Smooth muscle cell of the brain vasculature (primary cell): ENCODE results near the gene SYT2.
"Not testable (repeated sequence)": the region's sequence is repeated elsewhere in the genome, so short reads cannot be mapped to it uniquely, and the experiment has no call there.

Source experiments
- DNase-seq: peaks from one replicate; pipeline ENCODE4 v3.0.0-alpha.2; 2012; ENCODE audit warnings: low read depth, low spot score

SYT2 gene

DNA sequence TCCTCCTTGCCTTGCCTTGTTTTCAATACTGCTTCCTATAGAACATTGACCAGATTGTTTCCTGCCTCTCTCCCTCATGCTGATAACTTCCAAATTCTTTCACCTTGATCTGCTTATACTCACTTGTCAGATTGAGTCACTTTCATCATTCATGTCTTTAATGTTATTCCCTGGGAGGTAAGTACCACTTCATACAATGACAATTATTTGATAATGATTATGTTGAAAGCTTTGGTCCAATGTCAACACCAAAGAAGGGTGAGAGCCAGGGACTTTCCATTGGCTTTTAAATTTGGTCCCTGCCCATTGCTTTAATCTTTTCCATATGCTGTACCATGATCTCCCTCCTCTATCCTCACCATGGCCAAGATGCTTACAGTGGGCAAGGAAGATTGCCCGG is 137.4 kb downstream of the SYT2 start:
- DNase-seq: no peak

DNA sequence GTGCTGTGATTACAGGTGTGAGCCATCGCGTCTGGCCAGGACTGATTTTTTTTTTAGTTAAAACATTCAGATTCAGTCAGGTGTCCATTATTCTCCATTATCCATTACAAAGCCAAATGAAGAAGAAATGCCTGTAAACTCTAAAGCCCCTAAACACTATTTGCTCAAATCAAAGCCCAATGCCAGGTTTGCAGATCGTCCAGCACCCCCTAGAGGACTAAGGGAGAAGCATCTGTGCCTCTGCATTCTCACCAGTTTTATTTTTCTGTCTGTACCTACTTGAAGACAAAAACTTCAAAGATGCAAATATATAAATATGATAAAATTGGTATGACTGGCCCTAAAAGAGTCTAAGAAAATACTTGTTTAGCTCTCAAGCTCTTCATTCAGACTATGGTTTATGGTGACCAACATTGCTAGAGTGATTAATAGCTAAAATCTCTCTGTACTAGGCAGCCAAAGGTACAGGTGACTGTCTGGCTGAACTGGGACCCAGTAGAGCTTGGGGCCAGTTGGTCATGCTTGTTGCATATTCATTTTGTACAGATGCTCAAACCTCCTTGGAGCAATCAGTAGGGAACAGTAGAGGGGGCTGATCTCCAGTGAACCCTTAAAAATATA is 138.4 kb downstream of the SYT2 start:
- no peak for DNase-seq

DNA sequence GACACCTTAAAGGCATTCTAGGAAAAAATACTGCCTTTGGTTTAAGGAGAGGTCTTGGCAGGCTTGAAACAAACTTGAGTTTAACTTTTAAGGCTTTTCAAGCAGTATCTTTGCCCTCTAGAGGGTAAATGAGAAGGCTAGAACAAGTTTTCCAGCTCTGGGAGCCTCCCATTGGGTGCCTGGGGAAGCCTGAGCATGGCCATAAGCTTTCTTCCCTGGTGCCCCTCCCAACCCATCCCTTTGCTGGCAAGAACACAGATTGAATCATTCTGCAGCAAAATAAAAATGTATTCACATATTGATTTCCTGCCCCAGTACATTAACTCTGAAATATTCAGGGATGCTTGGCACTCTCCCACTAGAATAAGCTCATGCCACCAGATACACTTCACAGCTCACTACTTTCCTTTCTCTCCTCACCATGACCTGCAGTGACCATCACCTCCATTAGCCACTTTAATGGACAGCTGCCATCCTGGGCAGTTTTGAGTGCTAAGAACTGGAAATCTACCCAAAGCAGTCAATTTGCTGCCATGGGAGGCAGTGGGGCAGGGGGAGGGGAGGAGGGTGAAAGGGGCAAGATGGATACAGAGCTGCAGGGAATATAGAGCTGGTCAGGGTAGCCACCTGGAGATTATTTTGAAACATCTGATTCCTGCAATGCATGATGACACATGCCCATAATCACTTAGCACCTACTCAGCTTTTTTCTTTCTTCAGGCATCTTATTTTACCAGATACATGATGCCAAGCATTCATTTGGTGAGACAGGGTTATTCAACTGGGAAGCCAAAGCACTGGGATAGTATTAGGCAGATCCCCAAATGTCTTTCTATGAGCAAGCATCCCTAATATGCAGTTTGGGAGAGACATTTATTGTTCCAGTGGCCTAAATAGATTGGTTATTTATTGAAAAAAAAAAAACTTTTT is 140.6 kb downstream of the SYT2 start:
- DNase-seq: no peak

DNA sequence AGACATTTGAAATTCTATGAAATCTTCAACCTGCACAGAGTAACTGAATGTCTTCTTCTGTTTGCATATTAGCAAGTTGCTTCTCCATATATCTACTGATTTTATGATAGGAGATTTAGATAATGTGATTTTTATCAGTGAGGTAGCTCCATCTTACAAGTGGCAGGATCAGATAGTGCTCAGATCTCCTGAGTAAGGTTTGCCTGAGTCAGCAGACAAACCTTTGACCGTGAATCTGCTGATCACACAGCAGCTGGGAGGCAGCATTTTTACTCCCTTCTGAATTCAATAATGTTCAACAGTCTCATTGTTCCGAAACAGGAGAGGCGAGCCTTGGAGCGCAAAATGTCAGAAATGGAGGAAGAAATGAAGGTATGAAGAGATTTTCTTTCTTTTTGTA is 141.4 kb downstream of the SYT2 start:
- DNase-seq: no peak

DNA sequence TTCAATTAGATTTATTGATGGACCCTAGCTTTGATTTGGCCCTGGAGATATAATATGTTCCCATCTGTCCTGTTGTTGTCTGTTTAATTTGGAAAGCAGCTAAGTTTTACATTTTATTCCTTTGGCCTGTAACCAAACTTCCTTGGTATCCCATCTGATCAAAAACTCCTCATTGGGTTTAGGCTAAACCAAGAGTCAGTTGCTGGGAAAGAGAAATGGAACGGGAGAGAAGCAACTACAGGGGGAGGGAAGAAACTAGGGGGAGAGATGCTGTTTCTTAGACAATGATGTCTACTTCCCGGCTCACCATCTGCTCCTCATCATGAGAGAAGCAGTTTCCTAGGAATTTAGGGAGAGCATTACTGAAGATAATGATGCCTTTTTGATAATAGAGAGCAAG is 141.8 kb downstream of the SYT2 start:
- DNase-seq: no peak

DNA sequence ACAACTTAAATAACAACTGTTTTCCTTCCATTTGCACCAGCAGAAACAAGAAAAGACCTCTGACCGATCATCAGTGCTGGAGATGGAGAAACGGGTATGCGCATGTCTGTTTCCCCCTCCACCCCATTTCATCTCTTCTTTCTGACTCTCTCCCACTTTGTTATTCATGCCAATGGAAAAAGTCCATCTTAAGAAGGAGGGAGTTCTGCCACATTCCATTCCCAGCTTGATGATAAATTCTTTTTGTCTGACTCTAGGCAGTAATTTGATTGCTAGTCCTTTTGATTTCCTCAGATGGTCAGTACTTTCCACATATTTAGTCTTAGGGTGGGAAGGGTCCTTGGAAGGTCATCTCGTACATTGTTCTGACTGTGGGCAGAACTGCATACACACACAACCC is 142.5 kb downstream of the SYT2 start:
- no peak for DNase-seq

DNA sequence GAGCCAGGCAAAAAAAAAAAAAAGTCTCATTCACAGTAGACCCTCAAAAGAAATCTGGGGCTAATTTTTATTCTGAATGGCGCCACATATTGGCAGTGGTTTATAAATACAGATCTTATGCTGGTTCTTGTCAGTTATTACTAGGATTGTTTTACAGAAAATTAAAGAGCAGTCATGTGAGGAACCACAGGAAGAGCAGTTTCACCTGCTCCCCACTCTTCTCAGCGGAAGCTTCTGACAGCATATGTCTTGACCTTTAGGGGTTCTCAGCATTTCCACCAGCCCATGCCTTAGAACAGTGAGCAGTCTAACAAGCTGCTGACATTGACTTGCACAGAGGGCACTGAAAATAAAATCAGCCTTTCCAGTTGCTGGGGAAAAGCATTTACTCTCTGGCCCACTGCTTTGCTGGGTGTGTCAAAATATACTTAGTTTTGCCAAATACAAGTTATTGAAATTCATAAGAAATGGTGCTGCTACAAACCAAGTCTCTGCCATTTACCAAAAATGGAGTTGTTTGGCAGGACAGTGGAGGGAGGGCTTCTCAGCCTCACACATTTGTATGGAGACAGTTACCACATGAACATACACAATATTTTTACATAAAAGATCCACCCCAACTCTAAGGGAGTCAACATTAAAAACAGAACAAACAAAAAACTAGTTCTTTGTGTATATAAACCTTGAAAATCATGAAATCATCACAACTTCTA is 144.2 kb downstream of the SYT2 start:
- no peak for DNase-seq

DNA sequence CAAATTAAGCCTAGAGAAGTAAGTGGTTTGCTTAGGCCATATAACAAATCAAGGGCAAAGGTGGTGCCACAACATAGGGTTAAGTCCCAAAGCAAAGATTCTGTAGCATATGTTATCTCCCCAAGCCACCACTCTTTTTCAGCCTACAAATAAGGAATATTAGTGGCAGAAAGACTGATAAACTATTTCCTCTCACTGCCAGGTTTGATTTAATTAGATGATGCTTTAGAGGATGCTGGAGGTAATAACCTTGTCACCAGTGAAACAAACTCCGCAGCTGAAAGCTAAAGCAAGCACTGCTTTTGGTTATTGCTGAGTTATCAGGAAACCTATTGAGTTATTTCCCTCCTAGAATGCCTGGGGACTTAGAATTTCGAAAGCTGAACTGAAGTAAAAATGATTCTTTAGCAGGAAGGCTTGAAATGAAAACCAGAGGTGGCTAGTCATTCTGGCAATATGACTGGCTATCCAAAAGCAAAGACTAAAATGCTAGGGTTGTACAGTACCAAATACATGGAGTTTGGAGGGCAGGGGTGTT is 145.2 kb downstream of the SYT2 start:
- DNase-seq: no peak

DNA sequence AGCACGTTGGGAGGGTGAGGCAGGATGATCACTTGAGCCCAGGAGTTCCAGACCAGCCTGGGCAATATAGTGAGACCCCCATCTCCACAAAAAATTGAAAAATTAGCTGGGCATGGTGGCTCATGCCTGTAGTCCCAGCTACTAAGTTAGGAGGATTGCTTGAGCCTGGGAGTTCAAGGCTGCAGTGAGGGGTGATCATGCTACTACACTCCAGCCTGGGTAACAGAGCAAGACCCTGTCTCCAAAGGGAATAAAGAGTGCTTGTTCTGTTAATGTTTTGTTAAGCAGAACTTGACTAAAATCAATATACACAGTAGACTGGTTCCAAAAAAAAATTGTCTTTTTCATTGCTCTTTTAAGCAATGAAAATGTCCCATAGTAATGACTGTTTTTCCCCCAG is 146.4 kb downstream of the SYT2 start:
- no peak for DNase-seq

DNA sequence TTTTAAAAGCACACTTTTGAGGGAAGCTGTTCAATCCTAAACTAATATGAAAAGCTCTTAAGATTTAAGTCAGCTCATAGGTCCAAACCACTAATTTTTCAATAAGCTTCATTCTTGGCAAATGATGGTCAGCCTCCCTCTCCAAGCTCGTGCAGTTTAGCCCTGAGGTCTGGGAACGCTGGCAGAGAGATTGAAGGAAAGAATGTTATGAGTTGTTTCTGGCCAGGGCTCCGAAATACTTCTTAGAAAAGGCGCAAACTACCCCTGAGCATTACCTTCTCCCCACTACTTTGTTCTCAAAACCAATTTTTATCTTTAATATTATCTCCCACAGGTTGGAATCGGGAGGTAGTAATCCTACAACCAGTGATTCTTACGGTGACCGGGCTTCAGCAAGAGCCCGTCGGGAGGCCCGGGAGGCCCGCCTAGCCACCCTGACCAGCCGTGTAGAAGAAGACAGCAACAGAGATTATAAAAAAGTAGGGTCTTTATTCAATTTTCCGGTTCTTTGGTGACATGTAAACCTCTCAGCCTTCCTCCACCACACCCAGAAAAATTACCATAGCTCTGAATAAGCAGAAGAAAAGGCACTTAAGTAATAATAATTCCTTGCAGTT is 147.7 kb downstream of the SYT2 start:
- no peak for DNase-seq

DNA sequence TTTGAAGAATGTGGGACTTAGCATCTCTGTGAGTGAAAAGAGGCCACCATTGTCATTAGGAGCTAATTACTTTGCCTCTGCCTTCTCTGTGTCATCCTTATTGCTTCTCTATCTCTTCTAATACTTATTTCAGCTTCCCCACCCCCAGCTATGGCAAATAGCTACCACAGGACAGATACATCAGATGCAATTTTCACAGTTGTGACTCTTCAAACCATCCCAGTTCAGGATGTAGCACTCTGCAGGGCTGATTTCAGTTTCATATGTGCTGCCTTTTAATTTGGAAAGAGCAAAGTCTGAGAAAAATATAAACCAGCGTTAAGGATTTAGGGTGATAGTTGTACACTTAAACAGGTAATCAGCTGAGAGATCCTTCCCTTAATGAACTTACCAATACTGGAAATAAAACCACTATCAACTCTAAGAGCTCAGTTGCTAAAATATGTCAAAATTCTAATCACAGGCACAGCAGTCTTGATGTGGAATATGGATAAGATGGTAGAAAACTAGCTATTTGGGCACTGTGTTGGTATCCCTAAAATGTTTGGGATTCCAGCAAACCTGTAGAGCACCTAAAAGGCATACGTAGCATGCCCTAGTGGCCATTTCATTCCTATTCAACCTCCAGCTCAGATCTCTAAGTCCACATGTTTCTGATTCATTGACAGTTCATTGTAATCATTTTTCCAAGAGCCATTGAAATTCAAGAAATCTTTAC is 148.4 kb downstream of the SYT2 start:
- no peak for DNase-seq

DNA sequence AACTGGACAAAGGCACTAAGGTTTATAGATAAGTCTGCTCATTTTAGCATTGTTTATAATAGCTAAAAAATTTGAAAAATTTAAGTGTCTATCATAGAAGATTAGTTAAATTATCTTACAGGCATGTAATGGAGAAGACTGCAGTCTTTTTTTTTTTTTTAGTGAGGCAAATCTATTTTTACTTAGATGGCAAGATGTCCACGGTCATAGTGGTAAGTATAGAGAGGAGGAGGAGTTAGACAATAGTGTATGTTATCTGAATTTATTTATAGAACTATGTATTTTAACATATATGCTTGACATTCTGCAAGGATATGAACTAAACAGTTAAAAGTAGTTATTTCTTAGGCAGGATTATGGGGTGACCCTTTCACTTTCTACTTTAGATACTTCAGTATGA is 149.0 kb downstream of the SYT2 start:
- DNase-seq: no peak

DNA sequence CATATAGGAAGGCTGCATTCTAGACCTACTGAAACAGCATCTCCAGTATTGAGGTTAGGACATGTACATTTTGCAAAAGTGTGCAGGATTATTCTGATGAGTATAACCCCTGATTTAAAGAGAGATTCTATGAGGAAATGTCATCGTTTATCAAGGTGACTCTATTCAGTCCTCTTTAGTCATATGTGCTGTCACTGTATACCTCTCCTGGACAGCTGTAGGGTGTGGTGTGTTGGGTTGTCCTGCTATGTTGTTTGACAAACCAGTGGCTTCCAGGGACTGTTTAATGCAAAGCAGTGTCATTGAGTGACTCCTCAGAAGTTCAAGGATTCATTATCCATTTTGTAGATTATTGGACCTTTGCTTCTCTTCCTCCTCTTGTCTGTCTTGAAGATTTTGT is 152.6 kb downstream of the SYT2 start:
- not testable (repeated sequence) for DNase-seq

DNA sequence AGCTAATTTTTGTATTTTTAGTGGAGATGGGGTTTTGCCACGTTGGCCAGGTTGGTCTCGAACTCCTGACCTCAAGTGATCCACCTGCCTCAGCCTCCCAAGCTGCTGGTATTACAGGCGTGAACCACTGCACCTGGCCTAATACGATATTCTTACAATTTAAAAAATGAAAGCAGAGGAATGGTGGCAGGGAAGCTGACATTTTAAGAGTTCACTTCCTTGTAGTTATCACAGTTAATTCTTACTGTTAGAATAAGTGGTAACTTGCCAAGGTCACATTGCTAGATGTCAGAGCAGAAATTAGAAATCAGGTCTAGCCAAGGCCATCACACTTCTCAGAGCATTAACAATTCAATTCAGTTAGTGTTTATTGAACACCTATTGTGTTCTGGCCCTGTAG is 154.2 kb downstream of the SYT2 start:
- DNase-seq: not testable (repeated sequence)

DNA sequence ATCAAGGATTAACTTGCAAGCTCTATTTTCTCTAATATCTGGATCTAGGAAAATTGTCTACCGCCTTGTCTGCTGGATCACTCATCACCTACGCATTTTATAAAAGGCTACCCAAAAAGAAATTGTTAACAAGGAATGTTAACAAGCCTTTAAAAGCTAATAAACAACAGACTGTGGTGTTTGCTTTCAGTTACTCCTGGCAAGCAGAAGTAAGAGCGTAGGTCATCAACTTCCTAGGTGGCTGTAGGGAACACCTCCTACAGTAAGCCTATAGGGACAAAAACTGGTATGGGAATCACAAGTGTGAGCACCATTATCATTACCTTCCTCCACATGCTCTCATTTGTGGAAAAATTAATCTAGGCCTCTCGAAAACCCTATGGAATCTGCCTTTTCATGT is 155.6 kb downstream of the SYT2 start:
- DNase-seq: not testable (repeated sequence)

DNA sequence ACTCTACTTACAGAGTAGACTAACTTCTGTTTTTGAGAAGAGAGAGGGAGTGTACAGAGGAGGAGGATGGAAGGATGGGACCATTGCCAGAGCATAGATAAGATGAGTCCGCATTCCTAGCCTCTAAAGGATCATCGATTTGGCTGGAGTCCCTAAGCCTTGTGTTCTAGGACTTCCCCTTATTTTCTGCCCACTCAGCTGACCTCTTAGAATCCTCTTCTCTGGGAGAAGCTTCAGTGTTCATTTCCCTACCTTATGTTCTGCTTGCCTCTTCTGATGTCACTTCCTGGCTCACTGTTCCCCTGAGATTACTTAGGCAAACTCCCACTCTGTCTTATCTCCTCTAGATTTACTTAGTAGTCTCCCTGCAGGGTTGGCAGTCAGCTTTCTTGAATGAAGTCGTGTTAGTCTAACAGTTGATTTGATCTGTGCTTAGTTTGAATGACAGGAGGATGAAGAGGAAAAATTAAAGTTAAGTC is 156.7 kb downstream of the SYT2 start:
- no peak for DNase-seq

DNA sequence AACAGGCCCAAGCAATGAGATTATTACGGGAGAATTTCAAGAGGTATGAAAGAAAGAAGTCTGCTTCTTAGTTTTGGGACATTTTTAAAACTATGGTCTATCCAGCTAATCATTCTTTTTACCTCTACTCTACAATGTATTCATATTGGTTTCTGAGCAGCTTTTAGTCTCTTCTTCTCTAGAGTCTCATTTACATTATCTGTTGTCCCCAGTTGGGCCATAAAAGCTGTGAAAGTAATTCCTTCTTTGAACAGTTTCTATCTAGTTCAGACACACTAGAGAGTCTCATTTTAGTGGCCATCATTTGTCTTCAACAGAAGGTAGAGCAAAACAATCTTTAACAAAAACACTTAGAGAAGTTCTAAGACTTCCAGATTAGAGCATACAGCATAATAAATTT is 157.2 kb downstream of the SYT2 start:
- not testable (repeated sequence) for DNase-seq

DNA sequence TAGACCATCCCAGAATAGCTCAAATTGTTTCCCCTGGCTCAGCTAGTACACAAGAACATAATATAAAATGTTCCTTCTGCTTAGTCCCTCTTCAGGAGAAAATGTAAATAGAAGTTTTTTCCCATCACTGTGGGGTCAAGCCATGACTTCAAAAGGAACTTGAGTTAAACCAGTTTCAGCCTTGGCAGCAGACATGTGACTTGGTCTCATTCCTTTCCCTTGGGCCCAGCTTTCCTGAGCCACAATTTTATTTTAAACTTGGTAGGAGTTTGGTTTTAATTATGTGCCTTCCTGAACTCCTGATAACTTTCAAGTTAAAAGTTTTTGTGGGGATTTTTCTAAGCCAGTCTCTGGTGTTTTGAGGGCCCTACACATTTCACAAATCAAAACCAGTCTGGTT is 157.6 kb downstream of the SYT2 start:
- DNase-seq: not testable (repeated sequence)

DNA sequence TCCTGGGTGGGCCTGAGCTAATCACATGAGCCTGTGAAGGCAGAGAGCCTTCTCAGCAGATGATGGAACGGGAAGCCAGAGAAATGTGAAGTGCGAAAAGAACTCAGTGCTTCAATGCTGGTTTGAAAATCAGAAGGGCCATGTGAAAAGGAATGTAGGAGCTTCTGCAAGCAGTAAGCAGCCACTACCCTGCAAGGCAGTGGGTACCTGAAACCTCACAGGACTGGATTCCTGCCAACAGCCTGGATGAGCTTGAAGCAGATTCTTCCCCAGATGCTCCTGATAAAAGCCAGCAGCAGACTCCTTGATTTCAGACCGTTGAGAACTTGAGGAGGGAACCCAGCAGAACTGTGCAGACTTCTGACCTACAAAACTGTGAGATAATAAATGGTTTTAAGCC is 158.6 kb downstream of the SYT2 start:
- no peak for DNase-seq

DNA sequence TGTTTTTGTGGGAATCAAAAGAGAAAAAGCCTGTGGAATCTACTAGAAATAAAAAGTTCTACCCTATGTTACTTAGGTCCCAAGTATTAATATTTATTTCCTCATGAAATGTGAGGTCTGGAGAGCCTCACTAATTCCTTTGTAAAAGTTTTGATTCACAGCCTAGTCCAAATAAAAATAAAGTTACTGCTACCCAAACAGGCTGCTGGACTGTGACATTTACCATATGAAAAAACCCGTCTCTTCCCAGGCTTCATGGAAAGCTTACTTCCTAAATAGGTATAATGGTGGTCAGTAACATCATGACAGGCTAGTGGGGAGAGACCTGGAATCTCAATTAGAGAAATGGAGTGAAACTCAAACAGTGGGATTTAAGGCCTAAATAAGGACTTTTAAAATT is 160.2 kb downstream of the SYT2 start:
- DNase-seq: not testable (repeated sequence)

DNA sequence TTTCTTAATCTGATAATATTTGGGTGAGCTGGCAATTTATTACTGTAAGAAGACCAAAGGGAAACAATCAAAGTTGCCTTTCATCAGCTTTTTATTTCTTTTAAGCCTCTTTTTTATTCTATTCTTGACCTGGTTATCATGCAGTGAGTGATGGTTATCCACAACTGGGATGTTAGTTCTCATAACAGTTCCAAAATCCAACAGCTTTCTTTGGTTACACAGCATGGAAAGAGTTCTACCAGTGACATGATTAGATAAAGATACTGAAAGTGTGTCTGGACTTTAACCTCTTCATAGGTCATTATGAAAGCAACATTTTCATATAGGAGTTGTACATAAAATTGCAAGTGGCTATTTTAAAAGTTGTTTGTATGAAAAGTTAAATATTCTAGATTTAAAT is 163.0 kb downstream of the SYT2 start:
- DNase-seq: no peak
